ENCODE results near the gene OR2V1.

DNA sequence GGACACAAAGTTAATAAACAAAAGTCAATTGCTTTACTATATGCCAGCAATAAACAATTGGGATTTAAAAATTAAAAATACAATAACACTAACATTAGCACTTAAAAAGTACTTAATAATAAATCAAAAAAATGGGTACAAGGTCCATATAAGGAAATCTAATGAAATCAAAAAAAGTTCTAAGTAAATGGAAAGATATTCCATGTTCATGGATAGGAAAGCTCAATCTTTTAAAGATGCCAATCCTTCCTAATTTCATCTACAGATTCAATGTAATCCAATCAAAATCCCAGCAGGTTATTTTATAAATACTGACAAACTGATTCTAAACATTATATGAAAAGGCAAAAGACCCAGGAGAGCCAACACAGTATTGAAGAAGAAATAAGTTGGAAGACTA is 49.0 kb downstream of the OR2V1 start:
- TF ChIP-seq, protein P1, sequence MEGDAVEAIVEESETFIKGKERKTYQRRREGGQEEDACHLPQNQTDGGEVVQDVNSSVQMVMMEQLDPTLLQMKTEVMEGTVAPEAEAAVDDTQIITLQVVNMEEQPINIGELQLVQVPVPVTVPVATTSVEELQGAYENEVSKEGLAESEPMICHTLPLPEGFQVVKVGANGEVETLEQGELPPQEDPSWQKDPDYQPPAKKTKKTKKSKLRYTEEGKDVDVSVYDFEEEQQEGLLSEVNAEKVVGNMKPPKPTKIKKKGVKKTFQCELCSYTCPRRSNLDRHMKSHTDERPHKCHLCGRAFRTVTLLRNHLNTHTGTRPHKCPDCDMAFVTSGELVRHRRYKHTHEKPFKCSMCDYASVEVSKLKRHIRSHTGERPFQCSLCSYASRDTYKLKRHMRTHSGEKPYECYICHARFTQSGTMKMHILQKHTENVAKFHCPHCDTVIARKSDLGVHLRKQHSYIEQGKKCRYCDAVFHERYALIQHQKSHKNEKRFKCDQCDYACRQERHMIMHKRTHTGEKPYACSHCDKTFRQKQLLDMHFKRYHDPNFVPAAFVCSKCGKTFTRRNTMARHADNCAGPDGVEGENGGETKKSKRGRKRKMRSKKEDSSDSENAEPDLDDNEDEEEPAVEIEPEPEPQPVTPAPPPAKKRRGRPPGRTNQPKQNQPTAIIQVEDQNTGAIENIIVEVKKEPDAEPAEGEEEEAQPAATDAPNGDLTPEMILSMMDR (conservative IDR thresholded peaks at IDR 0.05; ENCODE audit: low read depth, low read length), result no peak
- TF ChIP-seq POLR2A (IDR thresholded peaks at IDR 0.05; ENCODE audit: low read depth, low read length), result no peak
- no peak for TF ChIP-seq MAZ (IDR thresholded peaks at IDR 0.05; ENCODE audit: borderline replicate concordance, low read depth, low read length)
- TF ChIP-seq RCOR1 (IDR thresholded peaks at IDR 0.05; ENCODE audit: insufficient replicate concordance, low read length), result no peak
- TF ChIP-seq SMC3 (IDR thresholded peaks at IDR 0.05; ENCODE audit: low read depth, low read length), result no peak
- TF ChIP-seq CHD1 (IDR thresholded peaks at IDR 0.05; ENCODE audit: low read depth, low read length), result no peak
